ENCODE results near the gene VPS16.

- no peak for TF ChIP-seq CTCF (IDR thresholded peaks at IDR 0.05)
- TF ChIP-seq POLR2A (IDR thresholded peaks at IDR 0.05) = no peak
- TF ChIP-seq POLR2AphosphoS5 (IDR thresholded peaks at IDR 0.05) = no peak
Measured at GRCh38 chr20:2795451-2795850, 45.1 kb upstream of the VPS16 start.

Measured in gastroesophageal sphincter (tissue), 3 donors.